Measurements from ENCODE around the gene MIDN. TPM values are rescaled to one million over a fixed set of nuclear protein-coding genes. Genes with fewer than 3 reads are reported as not detected.

Gene MIDN
- total and polyA plus RNA-seq, 2 experiments from 2014 or later, result 30.1 to 98.4 TPM

- no peak for DNase-seq (ENCODE audit: low spot score)
- Histone ChIP-seq H3K4me3 (no peak overlapping the region), H3K9me2 (replicated peaks; ENCODE audit: insufficient read depth) (no peaks in the 10 kb centered on the region), H3K27ac (no peak overlapping the region), H3K4me1 (ENCODE audit: insufficient read depth) (peaks cover 17% of the 10 kb centered on the region), H3K9me3 (ENCODE audit: low read depth) (no peaks in the 10 kb centered on the region), H3K36me3 (replicated peaks; ENCODE audit: insufficient read depth, low read depth) (no peaks in the 10 kb centered on the region), H3K4me2 (no peak overlapping the region), H3K27me3 (no peaks in the 10 kb centered on the region), H3K79me2 (peaks cover 25% of the 10 kb centered on the region), H2AFZ (no peak overlapping the region), H4K20me1 (ENCODE audit: insufficient read depth, poor library complexity, severe bottlenecking) (no peaks in the 10 kb centered on the region)
- 97% methylated on average over 8 of the region's 14 CpGs for WGBS (ENCODE audit: low lambda C conversion rate, missing lambda C conversion rate)
- TF ChIP-seq, protein P1, sequence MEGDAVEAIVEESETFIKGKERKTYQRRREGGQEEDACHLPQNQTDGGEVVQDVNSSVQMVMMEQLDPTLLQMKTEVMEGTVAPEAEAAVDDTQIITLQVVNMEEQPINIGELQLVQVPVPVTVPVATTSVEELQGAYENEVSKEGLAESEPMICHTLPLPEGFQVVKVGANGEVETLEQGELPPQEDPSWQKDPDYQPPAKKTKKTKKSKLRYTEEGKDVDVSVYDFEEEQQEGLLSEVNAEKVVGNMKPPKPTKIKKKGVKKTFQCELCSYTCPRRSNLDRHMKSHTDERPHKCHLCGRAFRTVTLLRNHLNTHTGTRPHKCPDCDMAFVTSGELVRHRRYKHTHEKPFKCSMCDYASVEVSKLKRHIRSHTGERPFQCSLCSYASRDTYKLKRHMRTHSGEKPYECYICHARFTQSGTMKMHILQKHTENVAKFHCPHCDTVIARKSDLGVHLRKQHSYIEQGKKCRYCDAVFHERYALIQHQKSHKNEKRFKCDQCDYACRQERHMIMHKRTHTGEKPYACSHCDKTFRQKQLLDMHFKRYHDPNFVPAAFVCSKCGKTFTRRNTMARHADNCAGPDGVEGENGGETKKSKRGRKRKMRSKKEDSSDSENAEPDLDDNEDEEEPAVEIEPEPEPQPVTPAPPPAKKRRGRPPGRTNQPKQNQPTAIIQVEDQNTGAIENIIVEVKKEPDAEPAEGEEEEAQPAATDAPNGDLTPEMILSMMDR (IDR thresholded peaks at IDR 0.05; ENCODE audit: poor library complexity), result no peak
- no peak for TF ChIP-seq EZH2phosphoT487 (IDR thresholded peaks at IDR 0.05; ENCODE audit: low read depth, severe bottlenecking, unreplicated experiment)
- TF ChIP-seq EZH2 (IDR thresholded peaks at IDR 0.05; ENCODE audit: borderline replicate concordance), result no peak
Observed at GRCh38 chr19:1294688-1295087, 46.3 kb downstream of the MIDN start.

DNA sequence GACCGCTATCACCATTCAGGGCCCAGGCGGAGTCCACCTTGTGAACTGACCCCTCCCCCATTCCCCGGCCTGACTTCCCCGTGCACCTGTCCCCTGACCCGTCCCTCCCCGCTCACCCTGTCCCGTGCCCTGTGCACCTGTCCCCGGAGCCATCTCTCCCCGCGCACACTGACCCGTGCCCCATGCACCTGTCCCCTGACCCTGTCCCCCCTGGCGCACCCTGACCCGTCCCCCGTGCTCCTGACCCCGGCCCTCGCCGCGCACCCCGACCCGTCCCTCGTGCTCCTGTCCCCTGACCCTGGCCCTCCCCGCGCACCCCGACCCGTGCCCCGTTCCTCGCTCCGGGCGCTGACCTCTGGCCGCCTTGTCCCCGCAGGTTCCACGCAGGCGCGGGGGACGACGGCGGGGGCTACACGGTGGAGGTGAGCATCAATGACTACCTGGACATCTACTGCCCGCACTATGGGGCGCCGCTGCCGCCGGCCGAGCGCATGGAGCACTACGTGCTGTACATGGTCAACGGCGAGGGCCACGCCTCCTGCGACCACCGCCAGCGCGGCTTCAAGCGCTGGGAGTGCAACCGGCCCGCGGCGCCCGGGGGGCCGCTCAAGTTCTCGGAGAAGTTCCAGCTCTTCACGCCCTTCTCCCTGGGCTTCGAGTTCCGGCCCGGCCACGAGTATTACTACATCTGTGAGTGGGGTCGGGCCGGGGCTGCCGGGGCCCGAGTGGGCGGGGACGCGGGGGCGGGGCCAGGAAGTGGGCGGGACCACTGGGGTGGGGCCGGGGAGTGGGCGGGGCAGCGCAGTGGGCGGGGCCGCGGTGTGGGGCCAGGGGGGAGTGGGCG is 47.0 kb downstream of the MIDN start:
- no peaks in the 10 kb centered on the region for H3K9me2 ChIP-seq (replicated peaks; ENCODE audit: insufficient read depth)
- TF ChIP-seq EZH2 (IDR thresholded peaks at IDR 0.05; ENCODE audit: borderline replicate concordance), result no peak
- no peak for TF ChIP-seq EZH2phosphoT487 (IDR thresholded peaks at IDR 0.05; ENCODE audit: low read depth, severe bottlenecking, unreplicated experiment)
- TF ChIP-seq, protein P1 (IDR thresholded peaks at IDR 0.05; ENCODE audit: poor library complexity), result no peak
- H4K20me1 ChIP-seq (ENCODE audit: insufficient read depth, poor library complexity, severe bottlenecking), result no peaks in the 10 kb centered on the region
- no peak overlapping the region for H3K4me3 ChIP-seq
- no peak overlapping the region for H2AFZ ChIP-seq
- H3K79me2 ChIP-seq, result peaks cover 18% of the 10 kb centered on the region
- no peak for DNase-seq (ENCODE audit: low spot score)
- 61% methylated on average over 46 of the region's 82 CpGs for WGBS (ENCODE audit: low lambda C conversion rate, missing lambda C conversion rate)
- H3K4me2 ChIP-seq, result peak overlapping the region; percentile 46
- H3K4me1 ChIP-seq (ENCODE audit: insufficient read depth), result peaks cover 17% of the 10 kb centered on the region
- H3K27me3 ChIP-seq, result no peaks in the 10 kb centered on the region
- no peaks in the 10 kb centered on the region for H3K9me3 ChIP-seq (ENCODE audit: low read depth)
- no peak overlapping the region for H3K27ac ChIP-seq
- H3K36me3 ChIP-seq (replicated peaks; ENCODE audit: insufficient read depth, low read depth), result no peaks in the 10 kb centered on the region

DNA sequence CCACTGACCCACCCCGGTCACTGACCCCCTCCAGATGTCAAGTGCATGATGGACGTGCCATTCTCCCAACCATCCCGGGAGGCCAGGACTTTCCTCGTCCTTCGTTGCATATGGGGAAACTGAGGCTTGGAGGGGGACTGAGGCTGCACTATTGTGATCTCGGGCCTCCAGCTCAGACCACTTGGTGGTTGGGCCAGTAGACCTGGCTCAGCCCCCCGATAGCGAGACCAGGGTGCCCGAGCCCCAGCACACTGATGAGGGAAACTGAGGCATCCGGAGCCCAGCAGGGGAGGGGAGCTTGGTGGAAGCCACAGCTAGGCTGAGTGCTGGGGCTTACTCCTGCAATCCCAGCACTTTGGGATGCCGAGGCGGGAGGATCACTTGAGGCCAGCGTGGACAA is 47.7 kb downstream of the MIDN start:
- 97% methylated on average over 11 of the region's 13 CpGs for WGBS (ENCODE audit: low lambda C conversion rate, missing lambda C conversion rate)
- DNase-seq (ENCODE audit: low spot score), result no peak
- Histone ChIP-seq H3K4me1 (ENCODE audit: insufficient read depth) (peaks cover 12% of the 10 kb centered on the region), H4K20me1 (ENCODE audit: insufficient read depth, poor library complexity, severe bottlenecking) (no peaks in the 10 kb centered on the region), H3K36me3 (replicated peaks; ENCODE audit: insufficient read depth, low read depth) (no peaks in the 10 kb centered on the region), H3K4me3 (no peak overlapping the region), H3K27me3 (no peaks in the 10 kb centered on the region), H3K9me3 (ENCODE audit: low read depth) (no peaks in the 10 kb centered on the region), H3K4me2 (no peak overlapping the region), H3K79me2 (peaks cover 14% of the 10 kb centered on the region), H3K27ac (no peak overlapping the region), H2AFZ (no peak overlapping the region), H3K9me2 (replicated peaks; ENCODE audit: insufficient read depth) (no peaks in the 10 kb centered on the region)
- TF ChIP-seq, protein P1 (IDR thresholded peaks at IDR 0.05; ENCODE audit: poor library complexity), result no peak
- TF ChIP-seq EZH2 (IDR thresholded peaks at IDR 0.05; ENCODE audit: borderline replicate concordance) (no peak), EZH2phosphoT487 (IDR thresholded peaks at IDR 0.05; ENCODE audit: low read depth, severe bottlenecking, unreplicated experiment) (no peak)

Data from hepatocyte (in vitro differentiated cells).